ENCODE results near the gene ACTMAP.

- TF ChIP-seq, protein P1, sequence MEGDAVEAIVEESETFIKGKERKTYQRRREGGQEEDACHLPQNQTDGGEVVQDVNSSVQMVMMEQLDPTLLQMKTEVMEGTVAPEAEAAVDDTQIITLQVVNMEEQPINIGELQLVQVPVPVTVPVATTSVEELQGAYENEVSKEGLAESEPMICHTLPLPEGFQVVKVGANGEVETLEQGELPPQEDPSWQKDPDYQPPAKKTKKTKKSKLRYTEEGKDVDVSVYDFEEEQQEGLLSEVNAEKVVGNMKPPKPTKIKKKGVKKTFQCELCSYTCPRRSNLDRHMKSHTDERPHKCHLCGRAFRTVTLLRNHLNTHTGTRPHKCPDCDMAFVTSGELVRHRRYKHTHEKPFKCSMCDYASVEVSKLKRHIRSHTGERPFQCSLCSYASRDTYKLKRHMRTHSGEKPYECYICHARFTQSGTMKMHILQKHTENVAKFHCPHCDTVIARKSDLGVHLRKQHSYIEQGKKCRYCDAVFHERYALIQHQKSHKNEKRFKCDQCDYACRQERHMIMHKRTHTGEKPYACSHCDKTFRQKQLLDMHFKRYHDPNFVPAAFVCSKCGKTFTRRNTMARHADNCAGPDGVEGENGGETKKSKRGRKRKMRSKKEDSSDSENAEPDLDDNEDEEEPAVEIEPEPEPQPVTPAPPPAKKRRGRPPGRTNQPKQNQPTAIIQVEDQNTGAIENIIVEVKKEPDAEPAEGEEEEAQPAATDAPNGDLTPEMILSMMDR (IDR thresholded peaks at IDR 0.05) = no peak
- TF ChIP-seq POLR2AphosphoS5 (IDR thresholded peaks at IDR 0.05; ENCODE audit: low read depth, low read length) (no peak), SIN3A (IDR thresholded peaks at IDR 0.05; ENCODE audit: borderline replicate concordance, insufficient read depth, low read depth, low read length) (no peak), TCF7L2 (IDR thresholded peaks at IDR 0.05; ENCODE audit: low read depth, low read length) (no peak)
These were observed 13.1 kb downstream of the ACTMAP start for GRCh38 chr19:40737102-40737644.
